ENCODE results near the gene PSMC3IP.
"Not testable (repeated sequence)": the region's sequence is repeated elsewhere in the genome, so short reads cannot be mapped to it uniquely, and the experiment has no call there.

PSMC3IP gene

GRCh38 chr17:42577532-42578281 lies at the start of gene PSMC3IP:
Gene PSMC3IP (minus strand): TSS chr17:42577729. CDS start chr17:42577686, 43 bp downstream.
- DNase-seq = peak; percentile 95

GRCh38 chr17:42623732-42624596 lies 46.4 kb upstream of the PSMC3IP start:
- no peak for DNase-seq

- DNase-seq = no peak
Observed at GRCh38 chr17:42623271-42623670, 45.7 kb upstream of the PSMC3IP start.

GRCh38 chr17:42621987-42622386 lies 44.5 kb upstream of the PSMC3IP start:
- DNase-seq = not testable (repeated sequence)

GRCh38 chr17:42618442-42619150 lies 41.1 kb upstream of the PSMC3IP start:
- DNase-seq = no peak

- DNase-seq = no peak
Observed at GRCh38 chr17:42617956-42618431, 40.5 kb upstream of the PSMC3IP start.

GRCh38 chr17:42613699-42614295 lies 36.3 kb upstream of the PSMC3IP start:
- no peak for DNase-seq

- DNase-seq = no peak
Observed at GRCh38 chr17:42612013-42612412, 34.5 kb upstream of the PSMC3IP start.

GRCh38 chr17:42609814-42610801 lies 32.6 kb upstream of the PSMC3IP start:
- DNase-seq = not testable (repeated sequence)

- DNase-seq = peak; percentile 99
Observed at GRCh38 chr17:42609182-42609813, 31.8 kb upstream of the PSMC3IP start, which contains the start of the genes RETREG3 and TUBG1. Gene RETREG3 (minus strand): TSS chr17:42609374. CDS start chr17:42609324, 50 bp downstream. Gene TUBG1 (plus strand): TSS chr17:42609683. CDS start chr17:42609738, 55 bp downstream.

GRCh38 chr17:42608305-42609181 lies 31.0 kb upstream of the PSMC3IP start:
- no peak for DNase-seq

GRCh38 chr17:42607769-42608168 lies 30.2 kb upstream of the PSMC3IP start:
- DNase-seq = no peak

- DNase-seq = no peak
Observed at GRCh38 chr17:42603318-42603717, 25.8 kb upstream of the PSMC3IP start.

- DNase-seq = no peak
Observed at GRCh38 chr17:42598905-42599304, 21.4 kb upstream of the PSMC3IP start.

GRCh38 chr17:42596386-42596785 lies 18.9 kb upstream of the PSMC3IP start:
- no peak for DNase-seq

- DNase-seq = no peak
Observed at GRCh38 chr17:42591411-42591810, 13.9 kb upstream of the PSMC3IP start.

GRCh38 chr17:42590886-42591285 lies 13.4 kb upstream of the PSMC3IP start:
- DNase-seq = no peak

GRCh38 chr17:42586514-42587230 lies 9.1 kb upstream of the PSMC3IP start:
- no peak for DNase-seq

- no peak for DNase-seq
Observed at GRCh38 chr17:42585353-42585752, 7.8 kb upstream of the PSMC3IP start.

Measured in SIG-M5 (cell line).